Activated T-helper 1 cell treated with anti-CD3 and anti-CD28 coated beads, Interleukin-2, amount 50 U/mL, for 16 hours (primary cell): ENCODE measurements around the gene ELMO1.
A peak's percentile ranks its signal among the peaks of the same experiment; 100 is the strongest.

Experiments
- DNase-seq, 2 donors: peaks; one replicate each; pipeline ENCODE4 v3.0.0-alpha.2; 2020; ENCODE audit warnings: low read depth in 1 of 2, low spot score in 1 of 2

Gene ELMO1

DNA sequence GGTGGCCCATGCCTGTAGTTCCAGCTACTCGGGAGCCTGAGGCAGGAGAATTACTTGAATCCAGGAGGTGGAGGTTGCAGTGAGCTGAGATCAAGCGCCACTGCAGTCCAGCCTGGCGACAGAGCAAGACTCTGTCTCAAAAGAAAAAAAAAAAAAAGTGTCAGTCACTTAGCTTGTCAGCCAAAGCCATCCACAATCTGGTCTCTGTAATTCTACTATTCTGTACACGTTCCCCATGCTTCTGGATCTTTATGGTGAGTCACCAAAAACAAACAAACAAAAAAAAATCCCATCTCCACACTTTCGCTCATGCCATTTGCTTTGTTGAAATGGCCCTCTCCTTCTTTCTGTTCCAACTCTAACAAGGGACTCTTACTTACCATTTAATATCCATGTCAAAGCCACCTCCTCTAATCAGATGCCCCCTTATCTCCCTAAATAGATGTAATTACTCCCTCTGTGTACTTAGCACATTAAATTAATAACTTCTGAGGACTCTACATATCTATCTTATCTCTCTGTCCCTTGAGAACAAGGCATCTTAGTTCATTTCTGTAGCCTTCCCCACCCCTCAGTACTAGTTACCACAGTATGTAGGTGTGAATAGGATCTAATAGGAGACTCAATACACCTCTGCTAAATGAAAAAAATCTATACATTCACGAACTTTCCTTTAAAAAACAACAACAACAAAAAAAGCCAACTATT lies 128.4 kb downstream of the ELMO1 start:
- no peak for DNase-seq

DNA sequence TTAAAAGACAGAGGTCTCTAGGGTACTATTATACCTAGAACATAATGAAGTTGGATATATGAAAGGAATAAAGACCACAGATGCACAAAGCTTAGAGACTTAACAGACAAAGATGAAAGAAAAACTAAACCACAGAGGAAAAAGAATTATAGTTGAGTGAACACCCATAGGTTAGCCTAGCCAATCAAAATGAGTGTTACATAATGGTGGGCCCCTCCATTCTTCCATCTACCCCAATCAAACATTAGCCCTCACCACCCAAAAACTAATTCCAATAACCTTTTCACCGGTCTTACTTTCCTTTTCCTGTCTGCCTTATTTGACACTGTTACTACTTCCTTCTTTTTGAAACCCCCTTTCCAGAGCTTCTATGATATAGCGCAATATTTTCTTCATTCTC lies 130.1 kb downstream of the ELMO1 start:
- no peak for DNase-seq

DNA sequence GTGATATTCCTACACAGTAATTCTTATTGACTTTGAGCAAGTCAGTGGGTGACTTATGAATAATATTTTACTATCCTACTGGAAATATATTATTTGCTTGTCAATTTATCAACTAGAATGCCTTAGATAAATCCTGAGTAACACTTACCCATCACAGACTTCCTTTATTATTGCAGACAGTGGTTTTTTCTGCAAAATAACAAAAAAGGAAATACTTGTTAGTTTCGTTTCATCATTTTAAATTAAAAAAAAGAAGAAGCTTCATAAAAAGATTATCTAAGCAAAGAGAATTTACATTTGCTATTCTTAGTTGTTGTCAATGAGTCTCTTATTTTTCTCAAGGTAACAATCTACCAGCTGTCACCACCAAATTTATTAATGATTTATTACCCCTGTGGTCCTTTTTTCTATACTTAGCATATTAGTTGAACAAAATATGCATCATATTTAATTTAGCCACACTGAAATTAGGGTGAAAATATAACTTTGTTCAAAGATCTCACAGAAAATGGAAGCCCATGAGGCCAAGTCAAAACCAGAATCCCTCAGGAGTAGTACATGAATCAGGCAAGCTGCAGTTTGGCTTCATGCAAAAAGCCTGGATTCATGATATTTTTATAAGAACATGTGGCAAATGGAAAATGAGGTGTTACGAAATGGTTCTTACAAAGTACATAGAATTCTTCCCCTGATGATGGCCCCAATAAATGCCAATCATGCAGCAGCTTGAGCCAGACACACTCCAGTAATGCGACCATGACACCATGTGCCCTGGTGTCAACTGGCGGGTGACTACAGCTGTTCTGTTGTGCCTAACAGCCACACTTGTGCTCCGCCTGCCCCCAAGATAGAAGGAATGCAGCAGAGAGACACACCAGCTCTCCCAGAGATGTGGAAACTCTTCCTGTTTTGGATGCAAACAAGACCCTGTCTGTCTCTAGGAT lies 132.6 kb downstream of the ELMO1 start:
- no peak for DNase-seq

DNA sequence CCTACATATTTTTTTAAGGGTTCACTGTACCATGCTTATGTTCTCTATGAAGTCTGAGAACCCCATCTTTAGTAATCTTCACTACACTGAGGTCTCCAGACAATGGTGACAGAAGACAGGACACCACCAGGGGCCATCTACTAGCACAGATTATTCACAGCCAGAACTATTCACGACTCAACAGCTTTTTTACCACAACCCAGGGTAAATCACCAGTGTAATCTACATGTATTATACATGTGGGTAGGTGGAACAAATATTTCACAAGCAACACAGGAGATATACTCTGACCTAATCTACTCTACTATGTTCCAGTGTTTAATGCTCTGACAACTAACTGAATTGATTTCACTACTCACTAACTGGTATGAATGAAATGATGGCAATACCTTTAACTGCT lies 136.1 kb downstream of the ELMO1 start:
- no peak for DNase-seq

DNA sequence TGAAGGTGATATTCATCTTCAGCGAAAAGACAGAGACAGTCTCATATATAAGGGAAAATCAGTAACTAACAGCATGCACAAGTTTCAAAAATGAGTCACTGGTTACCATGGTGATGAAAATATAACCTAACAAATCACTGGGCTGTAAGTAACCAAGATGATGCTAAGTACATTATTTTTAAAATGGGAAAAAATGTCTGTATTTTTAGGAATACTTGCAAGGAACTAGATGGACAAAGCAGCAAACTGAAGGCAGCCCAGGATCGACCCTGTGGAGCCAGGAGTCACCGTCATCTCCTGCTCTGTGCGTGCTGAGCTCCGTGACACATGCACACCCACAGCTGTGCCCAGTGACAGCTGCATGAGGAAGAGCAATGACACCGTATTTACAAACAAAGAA lies 137.3 kb downstream of the ELMO1 start:
- peak in 1 of 2 donors; percentile 14 for DNase-seq

DNA sequence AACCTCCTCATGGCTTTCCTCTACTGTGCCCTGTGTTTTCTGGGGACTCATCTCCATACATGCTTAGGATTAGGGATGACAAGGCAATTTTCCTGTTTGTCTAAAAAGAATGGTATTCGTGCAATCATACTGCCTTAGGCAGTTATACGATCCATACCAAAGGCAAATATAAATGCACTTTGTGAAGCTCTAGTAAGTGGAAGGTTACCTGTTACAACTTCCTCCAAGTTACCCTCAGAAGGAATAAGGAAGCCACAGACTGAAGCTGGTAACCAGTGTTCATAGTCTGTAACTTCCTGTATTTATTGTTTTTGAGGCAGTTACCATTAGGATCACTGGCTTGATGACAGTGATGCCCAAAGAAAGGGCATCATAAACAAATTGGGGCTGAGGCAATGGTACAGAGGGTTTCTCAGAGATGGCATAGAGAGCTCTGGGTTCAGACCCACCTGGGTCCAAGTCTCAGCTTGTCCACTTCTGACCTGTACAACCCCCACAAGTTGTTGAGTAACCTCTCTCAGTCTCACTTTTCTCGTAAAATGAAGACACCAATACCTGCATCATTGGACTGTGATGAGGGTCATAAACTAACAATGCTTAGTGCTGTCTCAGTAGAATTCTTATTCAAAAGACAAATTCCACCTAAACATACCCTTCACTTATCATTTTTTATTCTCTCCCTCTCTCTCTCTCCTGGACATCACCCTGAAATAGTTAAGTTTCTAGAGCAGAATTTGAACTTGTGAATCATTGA lies 138.2 kb downstream of the ELMO1 start:
- no peak for DNase-seq

DNA sequence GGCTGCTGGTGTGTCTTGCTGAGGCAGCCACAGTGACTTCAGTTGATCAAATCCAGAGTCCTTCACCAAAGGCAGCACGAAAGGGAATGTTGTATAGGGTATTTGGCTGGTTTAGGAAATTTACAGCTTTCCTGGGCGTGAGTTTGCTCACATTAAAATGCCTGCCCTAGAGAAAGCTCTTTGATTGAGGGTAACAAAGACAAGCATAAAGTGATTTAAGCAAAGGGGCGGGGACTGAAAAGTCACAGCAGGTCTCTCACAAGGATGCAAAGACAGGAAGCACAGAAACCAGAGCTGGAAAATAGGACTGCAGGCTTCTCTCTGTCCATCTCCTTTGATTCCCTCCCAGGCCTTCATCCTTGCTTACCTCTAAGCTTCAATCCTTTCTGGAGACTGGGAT lies 139.2 kb downstream of the ELMO1 start:
- no peak for DNase-seq

DNA sequence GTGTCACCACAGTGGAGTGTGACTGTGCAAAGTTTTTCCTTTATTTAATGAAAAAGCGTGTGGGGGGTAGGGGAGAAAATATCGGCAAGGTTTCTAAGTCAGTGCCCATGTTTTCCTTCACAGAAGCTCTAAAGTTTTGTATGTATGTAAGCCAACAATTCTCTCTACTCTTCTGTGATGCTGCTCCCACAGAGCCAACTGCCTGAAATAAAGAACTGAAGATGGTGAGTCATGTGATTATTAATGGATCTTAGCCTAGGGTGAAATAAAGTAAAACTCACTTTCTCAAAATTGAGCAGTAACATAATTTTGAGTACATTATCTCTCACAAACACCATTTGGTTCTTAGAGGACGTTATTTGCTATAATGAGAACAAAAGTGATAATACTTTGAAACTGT lies 143.7 kb downstream of the ELMO1 start:
- no peak for DNase-seq

DNA sequence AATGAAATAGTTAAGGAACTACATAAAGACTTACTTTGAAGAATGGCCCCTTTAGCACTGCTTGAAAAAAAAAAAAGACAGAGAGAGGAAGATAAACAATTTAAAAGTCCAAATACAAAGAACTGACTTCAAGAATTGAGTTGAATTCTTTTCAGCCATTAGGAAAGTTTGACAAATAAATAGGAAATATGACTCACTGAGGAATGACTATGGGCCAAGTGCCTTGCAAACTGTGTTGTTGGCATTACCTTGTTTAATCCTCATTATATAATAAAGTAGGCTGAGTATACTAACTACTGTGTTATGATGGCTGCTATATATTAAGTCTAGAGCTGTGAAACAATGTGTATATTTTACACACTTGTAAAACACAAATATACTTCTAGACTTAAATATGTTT lies 151.1 kb downstream of the ELMO1 start:
- DNase-seq, result no peak

DNA sequence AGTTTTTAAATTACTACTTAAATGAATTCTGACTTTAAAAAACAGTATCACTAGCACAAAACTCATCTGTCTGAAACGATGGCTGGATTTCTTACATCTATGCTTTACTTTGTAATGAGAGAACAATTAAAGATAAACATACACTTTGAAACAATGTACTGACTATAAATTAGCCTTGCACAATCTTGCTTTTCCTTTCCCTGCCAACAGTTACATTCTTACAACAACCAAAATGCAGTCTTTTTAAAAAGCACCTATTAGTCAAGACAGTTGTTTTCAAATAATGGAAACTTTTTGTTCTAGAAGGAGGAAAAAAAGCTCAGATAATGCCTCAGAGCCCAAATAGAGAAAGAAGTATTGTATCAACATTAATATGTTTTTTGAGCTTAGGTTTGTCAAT lies 153.3 kb downstream of the ELMO1 start:
- no peak for DNase-seq

DNA sequence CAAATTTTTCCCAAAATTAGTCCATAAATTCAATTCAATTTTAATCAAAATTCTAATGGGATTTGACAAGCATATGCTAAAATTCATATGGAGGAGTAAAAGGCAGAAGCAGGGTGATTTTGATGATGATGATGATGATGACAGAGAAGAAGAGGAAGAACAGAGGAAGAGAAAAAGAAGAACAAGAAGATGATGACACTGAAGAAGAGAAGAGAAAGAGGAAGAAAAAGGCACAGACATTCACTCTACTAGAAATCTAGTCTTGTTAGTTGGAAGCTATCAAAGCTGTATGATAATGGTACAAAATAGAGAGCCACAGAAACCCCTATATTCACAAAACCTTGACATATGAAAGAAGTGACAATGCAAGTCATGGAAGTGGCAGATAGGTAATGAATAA lies 157.9 kb downstream of the ELMO1 start:
- no peak for DNase-seq

DNA sequence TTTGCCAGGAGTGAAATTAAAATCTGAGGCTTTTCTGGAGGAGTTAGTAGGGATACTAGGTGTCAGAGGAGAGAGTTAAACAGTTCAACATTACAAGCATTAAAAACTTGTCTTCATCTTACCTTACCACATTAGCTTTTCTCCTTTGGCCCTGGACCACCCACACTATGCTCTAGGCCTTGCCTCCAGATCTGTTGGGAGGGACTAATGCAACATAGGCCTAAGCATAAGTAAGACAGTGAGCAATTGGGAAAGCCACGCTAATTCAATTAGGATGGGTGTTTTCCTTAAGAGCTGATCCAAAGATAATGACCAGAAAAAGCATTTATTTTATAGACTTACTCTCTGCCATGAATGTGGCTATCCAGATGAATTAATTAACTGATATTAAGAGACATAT lies 158.9 kb downstream of the ELMO1 start:
- DNase-seq, result no peak

DNA sequence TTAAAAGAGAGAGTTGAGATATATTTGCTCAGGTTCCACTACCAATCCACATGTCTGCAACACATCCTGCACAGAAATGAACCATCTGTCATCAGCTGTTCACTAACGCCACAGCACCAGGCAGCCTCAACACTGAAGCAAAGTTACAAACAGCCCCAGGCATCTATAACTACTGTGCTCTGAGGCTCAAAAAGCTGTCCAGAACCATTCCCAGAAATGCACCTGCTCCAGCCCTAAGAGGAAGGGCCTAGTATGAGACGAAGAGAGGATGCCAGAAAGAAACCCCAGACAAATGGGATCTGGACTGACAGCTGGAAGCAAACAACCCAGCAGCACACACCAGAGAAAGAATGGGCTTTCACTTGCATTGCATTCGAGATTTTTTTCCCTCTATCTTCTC lies 159.3 kb downstream of the ELMO1 start:
- DNase-seq, result no peak

DNA sequence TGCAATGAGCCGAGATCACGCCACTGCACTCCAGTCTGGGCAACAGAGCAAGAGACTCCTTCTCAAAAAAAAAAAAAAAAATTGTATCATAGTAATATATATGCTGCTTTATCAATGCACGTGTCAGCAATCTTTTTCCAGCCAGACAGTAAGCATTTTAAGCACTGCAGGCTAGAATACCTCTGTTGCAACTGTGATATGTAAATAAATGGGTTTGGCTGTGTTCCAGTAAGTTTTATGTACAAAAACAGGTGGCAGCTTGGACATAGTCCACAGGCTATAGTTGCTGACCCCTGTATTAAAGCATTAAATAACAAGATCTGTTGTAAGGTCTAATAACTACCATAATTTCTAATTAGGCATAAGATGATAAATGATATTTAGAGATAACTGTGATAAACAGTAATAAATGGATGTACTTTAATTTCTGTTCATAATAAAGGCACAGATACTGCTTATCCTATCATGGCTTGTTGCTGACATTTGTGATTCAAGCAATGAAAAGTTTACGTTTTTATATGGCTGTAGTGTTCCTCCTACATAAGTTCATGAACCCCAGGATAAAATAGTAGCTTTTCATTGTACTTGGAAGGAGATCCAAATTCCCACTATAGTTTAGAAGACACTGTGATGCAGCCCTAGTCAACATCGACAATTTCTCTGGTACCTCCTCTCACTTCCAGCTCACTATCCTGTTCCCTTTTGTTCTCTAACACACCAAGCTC lies 161.4 kb downstream of the ELMO1 start:
- no peak for DNase-seq

DNA sequence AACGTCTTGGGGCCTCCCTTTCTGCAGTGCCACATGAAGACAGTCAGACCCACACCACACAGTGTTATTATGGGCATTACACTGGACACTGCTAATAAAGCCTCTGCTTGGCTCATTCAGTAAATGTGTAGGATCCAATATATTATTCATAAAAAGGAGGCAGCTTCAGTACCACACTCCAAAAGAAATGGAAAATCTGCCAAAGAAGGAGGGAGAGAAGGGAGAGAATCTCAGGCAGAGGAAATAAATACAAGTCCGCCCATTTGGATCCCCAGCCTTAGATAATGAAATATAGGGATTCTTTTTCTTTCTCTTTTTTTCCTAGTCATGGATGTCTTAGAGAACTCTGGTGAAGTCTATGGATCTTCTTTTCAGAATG lies 162.2 kb downstream of the ELMO1 start:
- DNase-seq, result no peak

DNA sequence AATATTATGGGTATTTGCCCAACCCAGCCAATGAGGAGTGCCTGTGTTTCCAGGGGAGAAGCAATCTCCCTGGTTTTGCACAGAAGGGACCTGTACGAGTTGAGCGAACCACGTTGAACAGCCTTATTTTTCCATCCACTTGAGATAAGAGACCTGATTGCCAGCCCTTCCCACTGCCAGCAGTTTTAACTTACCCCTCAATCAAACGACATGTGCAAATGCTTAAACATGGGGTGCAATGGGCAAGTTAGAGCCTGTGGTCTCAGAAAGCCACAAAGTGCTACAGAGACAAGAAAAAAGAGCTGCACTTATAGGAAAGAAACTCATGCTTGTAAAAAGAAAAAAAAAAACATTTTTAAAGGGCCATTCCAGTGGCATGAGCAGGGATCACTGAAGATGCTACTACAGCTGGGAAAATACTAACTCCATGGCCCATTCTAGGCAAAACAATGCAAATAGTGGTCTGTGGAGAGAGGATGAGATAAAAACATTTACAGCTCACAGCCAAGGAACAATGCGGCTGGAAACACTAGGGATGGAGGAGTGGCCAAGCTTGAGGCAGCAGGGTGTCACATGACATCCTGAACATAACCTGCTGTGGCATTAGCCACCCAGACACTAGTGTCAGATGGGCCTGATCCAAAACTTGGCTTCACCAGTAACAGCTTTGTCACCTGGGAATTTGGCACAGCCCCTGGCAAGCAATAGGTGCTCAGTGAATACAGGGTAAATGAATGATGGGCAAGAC lies 162.8 kb downstream of the ELMO1 start:
- DNase-seq, result no peak

DNA sequence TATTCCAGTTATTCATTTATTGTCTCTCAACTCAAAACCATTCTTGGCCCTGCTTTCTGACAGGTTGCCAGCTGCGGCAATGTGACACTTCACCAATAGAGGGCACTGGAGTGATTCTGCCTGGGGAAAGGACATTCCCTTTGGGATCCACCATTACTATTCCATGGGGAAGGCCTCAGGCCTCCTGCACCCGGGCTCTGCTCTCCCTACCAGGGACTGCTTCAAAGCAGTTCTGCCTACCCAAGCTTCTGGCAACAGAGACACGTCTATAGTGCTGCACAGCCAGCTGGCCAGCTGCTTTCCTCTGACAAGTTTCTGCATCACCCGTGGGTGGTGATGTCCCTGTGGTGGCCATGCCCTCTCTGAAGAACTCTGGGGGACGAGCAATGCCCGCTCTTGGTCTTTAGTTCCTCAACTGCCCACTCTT lies 163.8 kb downstream of the ELMO1 start:
- DNase-seq, result peak in 1 of 2 donors; percentile 7

DNA sequence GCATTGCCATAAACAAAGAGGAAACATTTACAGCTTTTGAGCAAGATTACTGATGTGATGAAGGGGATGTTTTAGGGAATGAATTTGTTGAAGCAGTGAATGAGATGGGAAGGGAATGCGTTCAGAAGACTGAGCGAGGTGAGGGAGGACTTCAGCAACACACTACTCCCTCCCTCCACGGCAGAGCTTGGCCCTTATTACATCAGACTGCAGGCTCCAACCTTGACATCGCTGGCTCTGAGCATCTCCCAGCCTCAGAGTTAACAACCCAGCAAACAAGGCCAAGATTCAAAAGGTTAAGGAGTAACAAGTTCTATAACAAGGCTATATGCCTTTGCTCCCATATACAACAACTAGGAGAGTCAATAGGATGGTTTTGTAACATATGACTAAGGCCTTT lies 164.4 kb downstream of the ELMO1 start:
- DNase-seq, result no peak

DNA sequence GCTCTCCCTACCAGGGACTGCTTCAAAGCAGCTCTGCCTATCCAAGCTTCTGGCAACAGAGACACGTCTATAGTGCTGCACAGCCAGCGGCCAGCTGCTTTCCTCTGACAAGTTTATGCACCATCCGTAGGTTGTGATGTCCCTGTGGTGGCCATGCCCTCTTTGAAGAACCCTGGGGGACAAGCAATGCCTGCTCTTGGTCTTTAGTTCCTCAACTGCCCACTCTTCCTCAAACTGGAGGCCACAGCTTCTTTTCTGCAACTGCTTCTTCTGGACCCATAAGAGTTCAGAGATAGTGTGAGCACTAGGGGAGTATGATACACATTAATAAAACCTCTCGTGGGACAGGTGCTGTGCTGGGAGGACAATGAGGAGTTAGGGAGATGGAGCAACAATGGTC lies 164.9 kb downstream of the ELMO1 start:
- DNase-seq, result no peak

DNA sequence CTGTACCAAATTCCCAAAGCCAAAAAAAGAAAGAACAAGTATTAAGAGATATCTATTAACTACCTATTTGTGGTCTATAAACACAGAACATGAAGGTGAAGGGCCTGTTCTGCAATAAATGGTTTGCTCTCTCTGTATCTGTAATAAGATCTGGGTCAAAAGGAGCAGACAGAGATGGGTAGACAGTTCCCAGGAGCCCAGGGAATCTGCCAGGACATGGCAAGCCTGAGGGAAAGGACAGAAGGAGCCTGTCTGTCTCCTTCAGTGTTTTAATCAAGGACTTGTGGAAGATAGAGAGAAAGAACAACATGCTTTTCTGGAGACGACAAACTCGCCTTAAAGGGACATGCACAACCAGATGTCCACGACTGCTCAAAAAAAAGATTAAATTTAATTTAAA lies 165.7 kb downstream of the ELMO1 start:
- no peak for DNase-seq

DNA sequence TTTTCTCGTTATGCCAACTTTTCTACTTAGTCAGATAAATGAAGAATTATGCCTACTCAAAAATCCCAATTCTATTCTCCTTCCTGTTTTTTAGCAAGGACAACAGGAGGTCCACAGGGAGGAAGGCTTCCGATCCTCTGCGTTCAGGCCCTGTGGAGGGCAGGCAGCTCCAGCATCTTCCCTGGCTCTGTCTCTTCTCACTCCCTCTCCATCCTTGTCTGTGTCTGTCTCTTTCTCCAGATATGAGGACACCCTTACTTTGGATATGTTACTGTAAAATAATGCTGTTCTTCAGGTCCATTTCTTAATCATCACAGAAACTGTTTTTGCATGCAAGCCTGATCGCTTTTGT lies 166.6 kb downstream of the ELMO1 start:
- DNase-seq, result no peak
